OCI-LY7 (cell line): Measurements from ENCODE around the gene CRB1.

ENCODE experiments used
- EZH2phosphoT487 ChIP-seq: fragments of 200-600 bp; sonication (generic); IDR thresholded peaks from 2 replicates; pipeline ENCODE4 v1.6.1; 2018; ENCODE audit warnings: low read depth, borderline replicate concordance, mild to moderate bottlenecking, mixed run types, antibody characterized with exemption, low read length, moderate library complexity, mixed read lengths
- TF ChIP-seq, protein P1 (sequence below): fragments of 200-600 bp; sonication (generic); conservative IDR thresholded peaks from 2 replicates; pipeline ENCODE4 v1.5.1; 2014; ENCODE audit warnings: mild to moderate bottlenecking, antibody characterized with exemption, low read length, moderate library complexity, mixed read lengths

DNA sequence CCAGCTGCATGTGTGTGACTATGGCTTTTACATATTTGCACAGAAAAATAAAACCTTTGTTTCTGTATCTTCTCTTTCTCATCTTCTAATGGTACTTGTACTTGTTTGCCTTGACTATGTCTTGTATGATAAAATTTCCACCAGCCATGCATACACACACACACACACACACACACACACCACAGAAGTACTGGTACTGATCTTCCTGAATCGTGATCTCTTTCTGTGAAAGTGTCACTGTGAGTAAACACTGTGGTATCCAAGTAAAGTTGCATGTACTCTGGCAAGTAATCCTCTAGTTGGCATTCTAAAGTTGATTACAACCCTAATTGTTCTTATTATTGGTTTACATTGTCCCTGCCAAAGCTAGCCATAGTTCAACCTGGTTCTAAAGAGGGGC, 176.7 kb downstream of the CRB1 start:
- TF ChIP-seq, protein P1, sequence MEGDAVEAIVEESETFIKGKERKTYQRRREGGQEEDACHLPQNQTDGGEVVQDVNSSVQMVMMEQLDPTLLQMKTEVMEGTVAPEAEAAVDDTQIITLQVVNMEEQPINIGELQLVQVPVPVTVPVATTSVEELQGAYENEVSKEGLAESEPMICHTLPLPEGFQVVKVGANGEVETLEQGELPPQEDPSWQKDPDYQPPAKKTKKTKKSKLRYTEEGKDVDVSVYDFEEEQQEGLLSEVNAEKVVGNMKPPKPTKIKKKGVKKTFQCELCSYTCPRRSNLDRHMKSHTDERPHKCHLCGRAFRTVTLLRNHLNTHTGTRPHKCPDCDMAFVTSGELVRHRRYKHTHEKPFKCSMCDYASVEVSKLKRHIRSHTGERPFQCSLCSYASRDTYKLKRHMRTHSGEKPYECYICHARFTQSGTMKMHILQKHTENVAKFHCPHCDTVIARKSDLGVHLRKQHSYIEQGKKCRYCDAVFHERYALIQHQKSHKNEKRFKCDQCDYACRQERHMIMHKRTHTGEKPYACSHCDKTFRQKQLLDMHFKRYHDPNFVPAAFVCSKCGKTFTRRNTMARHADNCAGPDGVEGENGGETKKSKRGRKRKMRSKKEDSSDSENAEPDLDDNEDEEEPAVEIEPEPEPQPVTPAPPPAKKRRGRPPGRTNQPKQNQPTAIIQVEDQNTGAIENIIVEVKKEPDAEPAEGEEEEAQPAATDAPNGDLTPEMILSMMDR, result no peak
- no peak for TF ChIP-seq EZH2phosphoT487
